Hypothalamus (tissue), 51 donors: ENCODE measurements around the gene B3GNT5.
A peak's percentile ranks its signal among the peaks of the same experiment; 100 is the strongest.

Experiments
- DNase-seq, 51 donors: peaks; one replicate each; lab custom pipeline; 2025; lab: John Stamatoyannopoulos, UW

B3GNT5 gene

DNA sequence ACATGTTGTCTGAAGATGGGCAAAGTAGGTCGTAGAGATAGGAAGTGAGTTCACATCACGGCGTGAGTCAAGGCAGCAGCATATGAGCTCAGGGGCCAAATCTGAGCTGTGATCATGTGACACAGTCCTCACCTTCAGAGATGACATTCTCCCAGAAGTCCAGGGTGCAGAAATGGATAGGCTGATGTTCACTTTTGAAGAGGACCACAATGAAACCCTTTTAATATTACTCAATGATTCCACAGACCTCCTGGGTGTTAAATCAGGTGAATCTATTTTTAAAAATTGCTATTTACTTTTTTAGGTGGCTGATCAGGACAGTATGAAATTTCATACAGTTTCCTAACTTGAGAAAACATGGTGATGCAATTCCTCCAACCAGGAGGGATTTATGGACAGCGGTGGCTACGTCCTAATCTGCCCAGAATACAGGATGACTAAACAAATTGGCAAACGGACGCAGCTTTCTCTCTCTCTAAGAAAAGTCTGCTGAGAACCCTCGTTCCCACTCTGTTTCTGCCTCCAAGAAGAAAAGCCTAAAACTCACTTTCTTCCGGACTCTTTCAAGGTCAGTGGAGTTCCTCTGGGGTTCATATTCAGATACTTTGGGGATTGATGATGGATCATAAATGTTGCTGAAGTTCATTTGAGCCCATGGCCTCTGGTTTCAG is 34.4 kb downstream of the B3GNT5 start:
- DNase-seq: no peak

DNA sequence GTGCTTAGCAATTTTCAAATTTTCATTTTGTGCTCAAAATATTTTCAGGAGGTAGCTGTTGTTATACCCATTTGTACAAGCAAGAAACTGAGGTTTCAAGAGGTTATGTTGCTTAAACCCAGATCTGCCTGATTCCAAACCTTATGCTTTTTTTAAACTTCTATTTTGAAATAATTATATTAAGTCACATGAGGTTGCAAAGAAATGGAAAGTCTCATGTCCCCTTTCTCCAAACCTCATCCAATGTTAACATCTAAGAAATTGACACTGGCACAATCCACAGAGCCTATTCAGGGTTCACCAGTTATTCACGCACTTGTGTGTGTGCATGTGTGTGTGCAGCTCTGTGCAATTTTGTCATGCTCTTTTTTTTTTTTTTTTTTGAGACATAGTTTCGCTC is 35.1 kb downstream of the B3GNT5 start:
- DNase-seq: no peak

DNA sequence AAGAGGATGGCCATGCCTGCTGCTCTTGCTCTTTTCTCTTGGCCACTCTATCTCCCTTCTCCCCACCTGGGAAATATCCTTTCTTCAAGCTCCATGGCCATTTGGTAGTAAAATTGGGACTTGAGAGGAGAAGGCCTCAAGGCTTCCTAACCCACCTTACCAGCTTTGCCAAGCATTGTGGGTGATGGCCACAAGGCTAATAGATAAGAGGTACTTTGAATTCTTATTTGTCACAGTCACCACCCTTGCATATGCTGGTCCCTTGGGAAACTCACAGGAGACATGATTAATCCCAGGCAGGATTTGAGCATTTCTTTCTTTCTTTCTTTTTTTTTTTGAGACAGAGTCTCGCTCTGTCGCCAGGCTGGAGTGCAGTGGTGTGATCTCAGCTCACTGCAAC is 37.2 kb downstream of the B3GNT5 start:
- no peak for DNase-seq

DNA sequence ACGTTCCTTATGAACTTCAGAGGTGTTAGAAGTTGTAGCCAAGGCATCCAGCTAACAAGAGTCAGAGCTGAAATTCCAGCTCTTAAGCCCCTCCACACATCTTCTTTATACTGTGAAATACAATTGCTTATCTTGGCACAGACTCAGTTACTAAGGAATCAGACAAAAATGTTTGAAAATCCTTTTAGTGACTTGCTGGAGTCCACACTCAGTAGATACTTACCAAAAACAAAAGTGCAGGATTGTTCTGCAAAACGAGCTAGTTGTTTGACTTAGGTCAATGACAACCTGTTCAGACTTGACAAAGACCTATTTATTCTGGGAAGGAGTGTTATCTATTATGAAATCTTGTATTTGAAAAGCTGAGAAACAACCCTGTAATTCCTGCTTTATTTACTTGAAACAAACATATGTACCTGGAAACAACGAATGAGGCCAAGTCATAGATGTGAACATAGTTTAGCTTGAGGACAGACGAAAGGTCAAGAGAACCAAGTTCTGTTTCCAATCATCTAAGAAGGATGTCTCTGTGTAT is 38.5 kb downstream of the B3GNT5 start:
- no peak for DNase-seq

DNA sequence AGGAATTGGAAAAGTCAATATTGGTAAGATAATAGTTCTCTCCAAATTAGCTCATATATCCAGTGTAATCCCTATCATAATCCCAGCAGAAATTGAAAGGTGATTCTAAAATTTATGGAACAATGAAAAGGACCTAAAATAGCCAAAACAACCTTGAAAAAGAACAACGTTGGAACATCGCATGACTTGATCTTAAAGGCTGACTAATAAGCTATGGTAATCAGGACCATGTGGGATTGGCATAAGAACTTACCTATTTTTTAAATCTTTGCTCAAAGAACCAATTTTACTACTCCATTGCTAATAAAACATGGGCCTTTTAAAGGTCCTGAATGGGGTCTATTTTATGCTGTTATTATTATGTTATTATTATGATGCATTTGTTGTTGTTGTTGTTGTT is 40.9 kb downstream of the B3GNT5 start:
- no peak for DNase-seq

DNA sequence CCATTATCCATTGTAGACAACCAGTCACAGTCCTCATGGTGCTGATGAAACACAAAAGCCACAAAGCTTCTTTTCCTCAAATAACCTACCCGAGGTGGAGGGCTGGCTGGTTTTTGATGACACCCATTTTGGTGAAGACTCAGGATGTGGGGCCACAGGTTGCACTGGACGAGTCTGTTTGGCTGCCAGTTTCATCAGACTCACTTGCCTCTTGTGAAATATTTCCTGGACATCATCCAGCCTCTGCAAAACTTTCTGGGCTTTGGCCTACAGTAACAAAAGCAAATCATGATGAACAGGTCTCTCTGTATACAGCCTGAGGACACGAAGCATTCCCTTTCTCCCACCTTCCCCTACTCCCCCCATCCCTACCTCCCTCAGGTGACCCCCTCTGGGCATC is 42.2 kb downstream of the B3GNT5 start:
- DNase-seq: peak in 1 of 51 donors; percentile 18

DNA sequence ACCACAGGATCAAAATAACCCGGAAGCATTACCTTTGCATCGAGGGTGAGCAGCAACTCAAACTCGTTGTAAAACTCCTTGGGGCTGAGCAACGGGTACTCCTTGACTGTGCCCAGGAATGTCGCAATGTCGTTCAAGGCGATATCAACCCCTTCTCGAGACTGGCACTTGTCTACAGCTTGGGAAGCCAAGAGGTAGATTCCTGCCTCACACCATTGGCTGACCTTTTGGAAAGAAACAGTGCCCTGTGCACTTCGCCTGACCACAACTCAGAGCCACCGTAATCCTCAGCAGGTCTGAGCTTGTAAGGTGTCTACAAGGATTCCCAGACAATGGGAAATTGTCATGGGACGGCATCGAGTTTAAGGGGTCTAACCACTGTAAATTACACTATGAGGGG is 43.9 kb downstream of the B3GNT5 start:
- no peak for DNase-seq

DNA sequence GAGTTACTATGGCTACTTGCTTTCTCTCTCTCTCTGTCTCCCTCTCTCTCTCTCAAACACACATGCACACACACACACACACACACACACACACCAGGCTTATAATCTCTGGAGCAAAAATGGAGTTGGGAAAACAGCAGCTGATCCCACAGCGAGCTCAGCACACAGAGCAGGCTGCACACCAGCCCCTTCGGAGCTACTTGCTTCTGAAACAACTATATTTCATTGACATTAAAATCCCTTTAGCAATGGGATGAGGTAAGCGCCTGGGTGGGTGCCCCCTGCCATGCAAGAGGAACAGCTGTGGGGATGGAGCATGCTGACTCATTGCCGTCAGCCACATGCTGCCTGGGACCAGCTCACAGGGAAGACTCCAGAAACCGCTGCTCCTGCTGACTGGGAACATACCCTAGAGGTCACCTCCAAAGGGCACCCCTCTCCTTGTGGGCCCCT is 45.7 kb downstream of the B3GNT5 start:
- DNase-seq: peak in 40 of 51 donors; percentile 4 to 79 (median 38)

DNA sequence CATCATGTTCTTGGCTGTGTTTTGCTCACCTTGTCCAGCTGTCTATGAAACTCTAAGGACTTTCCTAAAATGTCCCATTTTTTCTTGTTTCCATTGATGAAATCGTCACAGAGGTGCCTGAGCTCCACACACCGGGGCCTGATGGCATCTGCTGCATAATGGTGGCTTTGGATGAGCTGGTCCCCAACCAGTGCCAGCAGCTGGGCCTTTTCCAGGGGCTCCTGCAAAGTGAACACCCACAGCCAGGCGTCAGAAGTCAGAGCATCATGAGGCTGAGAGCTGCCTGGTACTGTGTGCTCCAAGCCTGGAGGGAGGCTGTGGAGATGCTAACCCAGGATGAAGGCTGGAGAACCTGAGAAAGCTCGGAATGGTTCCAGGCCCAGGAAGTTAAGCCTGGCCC is 46.9 kb downstream of the B3GNT5 start:
- DNase-seq: peak in 2 of 51 donors; percentile 11 to 14

DNA sequence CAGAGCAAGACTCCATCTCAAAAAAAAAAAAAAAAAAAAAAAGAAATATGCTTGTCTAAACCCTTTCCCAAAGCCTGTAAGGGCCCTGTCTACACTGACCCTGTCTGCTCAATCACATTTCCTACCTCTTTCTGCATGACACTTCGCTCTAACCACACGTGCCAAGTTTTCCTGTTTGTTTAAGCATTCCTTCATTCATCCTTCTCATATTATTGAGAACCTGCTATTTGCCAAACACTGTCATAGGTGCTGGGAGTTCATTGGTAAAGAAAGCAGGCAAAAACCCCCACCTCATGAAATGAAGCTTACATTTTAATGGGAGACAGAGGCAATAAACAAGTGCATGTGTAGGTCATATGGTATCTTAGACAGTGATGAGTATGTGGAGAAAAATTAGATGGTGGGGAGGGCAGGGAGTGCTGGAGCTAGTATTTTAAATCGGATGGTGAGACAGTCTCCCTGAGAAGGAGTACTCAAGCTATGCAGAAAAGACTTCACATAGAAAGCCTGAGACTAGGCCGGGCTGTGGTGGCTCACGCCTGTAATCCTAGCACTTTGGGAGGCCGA is 48.0 kb downstream of the B3GNT5 start:
- DNase-seq: no peak

DNA sequence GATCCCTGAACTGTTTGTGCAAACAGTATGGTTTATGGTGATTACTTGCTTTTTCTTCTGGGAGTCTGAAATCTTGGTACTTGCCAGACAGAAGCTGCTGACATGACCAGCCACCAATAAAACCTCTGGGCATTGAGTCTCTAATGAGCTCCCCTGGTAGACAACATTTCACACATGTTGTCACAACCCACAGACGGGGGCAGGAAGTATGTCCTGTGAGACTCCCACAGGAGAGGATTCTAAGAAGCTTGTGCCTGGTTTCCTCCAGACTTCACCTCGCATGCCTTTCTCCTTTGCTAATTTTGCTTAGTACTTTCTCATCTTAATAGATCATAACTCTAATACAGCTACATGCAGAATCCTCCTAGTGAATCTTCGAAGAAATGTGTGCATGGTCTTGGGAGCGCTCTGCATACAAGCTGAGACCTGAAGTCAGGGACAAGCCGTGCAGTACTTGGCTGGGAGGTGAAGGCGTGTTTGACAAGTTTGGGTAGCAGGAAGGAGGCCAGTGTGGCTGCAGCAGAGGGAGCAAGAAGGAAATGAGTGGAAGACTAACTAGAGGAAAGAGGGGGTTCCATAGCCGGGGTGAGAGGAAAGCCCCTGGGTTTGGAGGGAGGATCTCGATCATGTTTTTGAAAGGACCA is 49.0 kb downstream of the B3GNT5 start:
- DNase-seq: no peak

DNA sequence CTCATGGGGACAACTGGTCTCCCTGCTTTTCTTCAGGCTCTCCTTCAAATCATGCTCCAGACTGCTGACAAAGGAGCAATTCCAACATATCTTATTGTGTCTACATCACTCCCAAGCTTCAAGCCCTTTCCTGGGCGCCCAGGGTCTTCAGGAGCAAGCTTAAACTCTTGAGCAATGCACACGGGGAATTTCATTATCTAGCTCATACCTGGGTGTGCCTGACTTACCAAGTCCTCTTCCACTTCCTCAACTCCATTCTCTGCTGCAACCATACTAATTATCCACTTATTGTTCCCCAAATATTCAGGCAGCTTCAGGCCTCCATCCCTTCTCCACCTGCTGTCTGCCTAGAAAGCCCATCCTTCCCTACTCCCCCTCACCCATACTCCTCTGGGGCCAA is 50.6 kb downstream of the B3GNT5 start:
- no peak for DNase-seq

DNA sequence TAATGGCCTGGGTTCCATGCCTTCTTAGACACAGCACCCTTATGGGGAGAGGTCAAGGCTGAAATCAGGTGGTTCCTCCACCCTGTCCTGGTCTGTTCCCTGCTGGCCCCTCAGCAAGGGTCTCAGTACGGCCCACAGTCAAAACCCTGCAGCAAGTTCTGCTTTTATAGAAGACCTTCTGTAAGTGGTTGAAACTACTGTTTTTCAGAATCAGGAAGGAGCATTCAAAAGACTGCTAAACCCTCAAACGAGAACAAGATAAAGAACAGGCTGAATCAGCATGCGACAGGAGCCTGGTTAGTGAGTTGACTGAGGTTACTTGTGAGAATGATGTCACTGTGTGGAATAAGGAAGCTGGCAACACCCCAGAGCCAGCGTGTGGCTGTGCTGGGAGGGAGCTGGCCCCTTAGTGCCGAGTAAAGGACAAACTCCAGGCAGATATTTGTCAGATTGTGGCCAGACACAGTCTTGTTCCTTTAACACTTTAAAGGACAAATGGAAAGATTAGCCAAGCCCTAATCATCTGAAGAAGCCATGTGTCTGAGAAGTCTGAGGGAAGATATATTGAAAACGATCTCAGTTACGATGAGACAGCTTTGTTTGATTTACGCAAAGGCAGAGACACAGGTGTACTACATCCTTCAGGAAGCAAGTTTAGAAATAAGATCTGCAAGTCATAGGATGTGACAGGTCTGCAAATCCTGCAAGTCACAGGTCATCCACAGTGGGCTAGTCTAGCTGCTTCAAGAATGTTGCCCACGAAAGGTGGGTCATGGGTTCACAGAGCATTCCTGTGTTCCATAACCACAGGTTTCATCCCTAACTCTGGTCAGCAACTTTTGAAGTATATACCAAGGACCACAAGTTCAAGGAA is 54.0 kb downstream of the B3GNT5 start:
- peak in 39 of 51 donors; percentile 3 to 61 (median 33) for DNase-seq

DNA sequence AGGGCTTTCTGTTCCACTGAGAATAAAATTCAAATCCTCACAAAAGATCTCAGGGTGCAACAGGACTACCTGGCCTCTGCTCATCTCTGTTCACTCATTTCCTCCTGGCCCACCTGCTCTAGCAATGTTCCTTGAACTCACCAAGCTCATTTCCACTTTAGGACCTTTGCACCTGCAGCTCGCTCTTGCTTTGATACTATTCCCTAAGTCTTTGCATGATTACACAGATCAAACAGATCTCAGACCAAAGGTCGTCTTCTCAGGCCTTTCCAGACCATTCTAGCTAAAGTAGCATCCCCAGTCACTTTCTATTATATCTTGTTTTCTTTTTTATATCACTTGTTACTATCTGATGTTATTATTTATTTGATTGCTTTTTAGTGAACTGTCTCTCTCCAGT is 54.7 kb downstream of the B3GNT5 start:
- no peak for DNase-seq

DNA sequence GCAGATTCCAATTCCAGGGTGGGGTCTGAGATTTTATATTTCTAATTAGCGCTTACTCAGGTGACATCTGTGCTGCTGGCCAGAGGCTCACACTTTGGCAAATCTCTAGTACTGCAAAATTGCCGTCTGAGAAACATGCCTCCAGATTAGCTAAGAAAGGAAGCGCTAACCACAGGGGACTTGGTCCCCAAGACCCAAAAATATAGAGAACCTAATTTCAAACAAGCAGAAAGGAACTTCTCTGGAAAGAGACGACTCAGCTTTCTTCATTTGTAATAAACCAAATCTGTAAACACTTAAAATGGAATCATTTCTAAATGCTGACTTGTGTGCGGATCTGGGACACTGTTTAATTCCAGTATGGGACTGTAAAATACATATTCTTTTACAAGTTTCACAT is 55.7 kb downstream of the B3GNT5 start:
- peak in 2 of 51 donors; percentile 7 to 10 for DNase-seq

DNA sequence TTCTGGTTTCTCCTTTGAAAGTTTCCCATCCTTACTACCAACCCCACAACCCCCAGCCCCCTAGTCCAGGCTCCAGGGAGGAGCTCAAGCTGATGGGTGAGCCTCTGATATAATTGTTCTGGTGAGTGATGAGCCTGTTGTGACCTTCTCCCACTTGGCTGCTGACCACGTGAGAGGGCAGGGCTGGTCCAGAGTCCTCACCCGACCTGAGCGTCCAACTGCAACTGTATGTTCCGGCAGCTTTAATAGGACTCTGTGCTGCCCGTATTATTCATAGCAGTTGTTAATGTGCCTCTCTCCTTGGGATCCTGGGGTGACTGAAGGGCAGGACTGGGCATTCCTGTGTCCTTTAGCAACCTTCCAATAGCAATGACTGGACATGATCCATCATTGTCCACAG is 56.2 kb downstream of the B3GNT5 start:
- DNase-seq: no peak

DNA sequence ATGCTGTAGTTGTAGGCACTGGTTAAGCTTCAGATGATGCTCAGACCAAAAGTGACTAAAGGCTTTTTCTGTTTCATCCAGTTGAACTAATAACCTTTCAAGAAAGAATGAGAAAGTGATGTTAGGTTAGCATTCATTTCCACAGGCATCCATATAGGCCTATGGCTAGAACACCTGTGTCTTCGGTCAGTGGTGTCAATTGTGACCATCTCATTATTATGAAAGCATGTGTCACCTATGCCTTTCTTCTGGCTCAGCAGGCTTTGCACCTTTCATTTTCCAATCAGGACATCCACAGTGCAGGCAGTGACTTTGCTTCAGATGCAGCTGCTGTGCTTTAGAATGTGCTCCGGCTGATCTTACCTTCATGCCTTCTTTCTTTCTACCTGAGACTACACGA is 57.9 kb downstream of the B3GNT5 start:
- no peak for DNase-seq

DNA sequence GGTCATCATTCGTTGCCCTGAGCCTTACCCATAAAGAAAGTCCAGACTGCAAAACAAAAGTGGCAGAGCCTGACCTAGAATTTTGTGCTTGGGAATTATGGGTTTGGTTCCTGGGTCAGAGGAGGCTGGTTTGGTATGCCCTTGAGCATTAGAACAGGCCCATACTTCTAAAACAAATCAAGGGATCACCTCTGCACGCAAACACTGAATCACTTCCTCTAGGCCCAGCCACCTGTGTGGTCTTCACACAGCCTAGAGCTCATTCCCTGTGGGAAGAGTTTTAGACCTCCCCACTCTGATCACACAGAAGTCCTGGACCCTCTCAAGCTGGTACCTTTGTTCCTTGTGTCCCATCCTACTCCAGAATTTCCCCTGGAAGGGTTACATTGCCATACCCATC is 59.4 kb downstream of the B3GNT5 start:
- DNase-seq: no peak

DNA sequence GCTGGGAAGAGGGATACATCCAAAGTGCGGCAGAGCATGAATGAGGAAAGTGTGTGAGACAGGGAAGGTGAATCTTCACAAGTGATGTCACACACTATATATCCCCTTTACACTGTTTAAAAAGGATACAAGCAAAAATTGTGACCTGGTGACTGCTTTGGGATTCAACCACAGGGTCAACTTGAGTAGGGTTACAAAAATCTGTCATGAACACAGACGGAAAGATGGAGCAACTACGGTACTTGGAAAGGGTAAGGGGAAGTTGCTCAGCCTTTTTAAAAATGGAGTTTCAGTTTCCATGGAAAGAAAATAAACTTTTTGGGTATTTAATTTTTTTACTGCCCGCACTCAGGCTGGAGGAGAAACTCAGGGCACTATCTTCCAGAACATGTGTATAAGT is 60.3 kb downstream of the B3GNT5 start:
- no peak for DNase-seq

DNA sequence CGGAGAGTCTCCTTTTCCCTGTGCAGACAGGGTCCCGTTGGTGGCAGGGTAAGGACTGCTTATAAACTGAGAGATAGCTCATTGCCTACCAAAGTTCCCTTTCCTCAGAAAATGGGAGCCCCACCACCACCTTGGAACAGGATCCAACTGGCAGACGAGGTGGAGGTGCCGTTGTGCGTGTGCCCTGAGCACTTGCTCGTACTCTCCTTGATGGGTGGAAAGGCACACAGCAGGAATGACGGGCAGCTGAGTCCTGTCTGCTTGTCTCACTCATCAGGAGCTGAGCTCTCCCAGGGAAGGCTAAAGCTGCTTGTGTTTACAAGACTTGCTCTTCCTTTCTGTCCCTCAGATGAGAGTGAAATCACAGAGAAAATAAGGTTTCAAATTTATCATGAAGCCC is 60.7 kb downstream of the B3GNT5 start:
- DNase-seq: peak in 1 of 51 donors; percentile 8

DNA sequence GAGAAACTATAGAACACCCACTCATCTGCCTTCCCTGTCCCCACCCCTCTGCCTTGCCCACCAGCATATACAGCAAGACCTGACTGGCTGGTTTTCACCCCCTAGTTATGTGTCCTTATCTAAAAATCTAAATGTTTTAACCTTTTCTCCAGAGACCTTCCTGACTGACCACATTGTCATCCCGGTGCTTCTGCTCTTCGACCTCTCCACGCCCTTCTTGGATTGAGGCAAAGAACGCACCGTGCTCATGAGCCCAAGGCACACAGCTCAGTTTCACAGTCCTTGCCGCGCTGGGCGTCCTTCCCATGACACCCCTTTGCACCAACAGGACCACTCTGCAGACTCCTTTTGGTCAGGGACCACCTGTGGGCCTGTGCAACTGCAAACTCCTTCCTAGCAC is 62.7 kb downstream of the B3GNT5 start:
- no peak for DNase-seq
